ENCODE data around the gene ITGA1. TPM values are rescaled to one million over a fixed set of nuclear protein-coding genes. Genes with fewer than 3 reads are reported as not detected.
A peak's percentile ranks its signal among the peaks of the same experiment; 100 is the strongest.

The ITGA1 gene
- total RNA-seq, 6 experiments from 2014 or later, result 66.5 to 116 (median 82.1) TPM

GRCh38 chr5:52925001-52925400, 137.3 kb downstream of the ITGA1 start:
- H3K9me3 ChIP-seq, result no peaks in the 10 kb centered on the region
- H3K27me3 ChIP-seq, result no peaks in the 10 kb centered on the region
- intact Hi-C loops (cut with DNase I), result no loop called here
- DNase-seq (no peak), ATAC-seq (no peak)
- WGBS (ENCODE audit: insufficient coverage, low coverage, low lambda C conversion rate, missing lambda C conversion rate), result 82% methylated on average over 5 of the region's 5 CpGs
- TF ChIP-seq CTCF (IDR thresholded peaks at IDR 0.05) (no peak), POLR2A (IDR thresholded peaks at IDR 0.05) (no peak)
- peaks cover 0 to 49% (median 22%) of the 10 kb centered on the region in 4 donors for H3K36me3 ChIP-seq
- no peak overlapping the region for H3K27ac ChIP-seq
- H3K4me3 ChIP-seq, result no peak overlapping the region
- no peaks in the 10 kb centered on the region for H3K4me1 ChIP-seq

DNA sequence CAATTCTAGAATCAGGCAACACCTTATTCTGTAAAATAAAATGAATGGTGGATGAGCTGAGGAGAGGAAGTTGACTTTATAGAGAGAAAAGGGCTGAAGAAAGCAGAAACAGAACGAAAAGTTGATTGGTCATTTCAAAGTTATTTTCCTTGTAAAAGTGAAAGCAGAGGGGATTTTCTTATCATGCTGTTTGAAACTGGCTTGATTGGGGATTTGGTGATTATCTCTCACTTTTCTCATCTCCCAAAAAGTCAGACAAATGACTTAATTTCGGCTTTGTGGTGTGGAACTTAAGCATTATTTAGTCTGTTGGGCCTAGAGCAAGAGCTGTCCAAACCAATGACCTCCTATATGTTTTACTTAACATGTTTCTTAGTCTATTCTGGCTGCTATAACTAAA, 141.0 kb downstream of the ITGA1 start:
- Histone ChIP-seq H3K9me3 (no peaks in the 10 kb centered on the region), H3K4me3 (no peak overlapping the region), H3K4me1 (no peaks in the 10 kb centered on the region), H3K27me3 (no peaks in the 10 kb centered on the region), H3K27ac (no peak overlapping the region), H3K36me3 (peaks cover 0 to 60% (median 21%) of the 10 kb centered on the region in 4 donors)
- WGBS (ENCODE audit: insufficient coverage, low coverage, low lambda C conversion rate, missing lambda C conversion rate), result 34% methylated on average over 2 of the region's 2 CpGs
- intact Hi-C loops (cut with DNase I), result no loop called here
- DNase-seq (no peak), ATAC-seq (no peak)
- TF ChIP-seq POLR2A (IDR thresholded peaks at IDR 0.05) (no peak), CTCF (IDR thresholded peaks at IDR 0.05) (no peak)

GRCh38 chr5:52938226-52938625, 150.5 kb downstream of the ITGA1 start:
- intact Hi-C loops (cut with DNase I), result no loop called here
- DNase-seq, result no peak

GRCh38 chr5:52943285-52943684, 155.6 kb downstream of the ITGA1 start:
- H3K4me3 ChIP-seq, result no peak overlapping the region
- no peak overlapping the region for H3K27ac ChIP-seq
- H3K9me3 ChIP-seq, result no peaks in the 10 kb centered on the region
- peaks cover 6 to 15% (median 10%) of the 10 kb centered on the region in 4 donors for H3K36me3 ChIP-seq
- intact Hi-C loops (cut with DNase I), result loop anchor here in 1 of 2 donors (10.0 kb wide), 1 partner anchor 142 kb away; no protein-coding TSS in a partner anchor
- ATAC-seq (peak in 1 of 4 donors; percentile 13), DNase-seq (no peak)
- H3K27me3 ChIP-seq, result no peaks in the 10 kb centered on the region
- H3K4me1 ChIP-seq, result no peaks in the 10 kb centered on the region
- WGBS (ENCODE audit: insufficient coverage, low coverage, low lambda C conversion rate, missing lambda C conversion rate), result 80% methylated on average over 1 of the region's 2 CpGs
- TF ChIP-seq POLR2A (IDR thresholded peaks at IDR 0.05), result no peak
- no peak for TF ChIP-seq CTCF (IDR thresholded peaks at IDR 0.05)

More at GRCh38 chr5:52938226-52938625, 150.5 kb downstream of the ITGA1 start:
- peaks cover 10 to 24% (median 19%) of the 10 kb centered on the region in 4 donors for H3K36me3 ChIP-seq
- H3K4me3 ChIP-seq, result no peak overlapping the region
- no peak for TF ChIP-seq CTCF (IDR thresholded peaks at IDR 0.05)
- no peak for TF ChIP-seq POLR2A (IDR thresholded peaks at IDR 0.05)
- H3K9me3 ChIP-seq, result no peaks in the 10 kb centered on the region
- no peaks in the 10 kb centered on the region for H3K27me3 ChIP-seq
- ATAC-seq, result no peak
- no peak overlapping the region for H3K27ac ChIP-seq
- H3K4me1 ChIP-seq, result no peaks in the 10 kb centered on the region

DNA sequence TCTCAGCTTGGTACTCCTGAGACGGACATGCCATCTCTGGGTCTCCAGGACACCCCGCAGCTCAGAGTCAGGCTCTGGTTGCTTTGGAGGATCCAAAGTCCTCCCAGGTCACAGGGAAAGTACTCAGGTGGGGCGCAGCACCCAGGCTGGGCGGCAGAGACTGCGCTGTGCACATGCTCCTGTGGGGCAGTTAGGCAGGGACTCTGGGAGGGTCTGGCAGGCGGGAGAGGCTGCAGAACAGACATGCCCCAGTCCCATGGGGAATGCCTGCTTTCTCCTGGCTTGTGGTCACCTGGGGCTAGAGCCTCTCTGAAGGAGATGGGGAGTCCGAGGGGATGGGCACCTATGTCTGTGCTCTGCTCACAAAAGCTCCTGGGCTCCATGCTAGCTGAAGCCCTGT, 156.1 kb downstream of the ITGA1 start:
- ATAC-seq (peak in 2 of 4 donors; percentile 19 to 45), DNase-seq (no peak)
- Histone ChIP-seq H3K4me3 (no peak overlapping the region), H3K27me3 (no peaks in the 10 kb centered on the region), H3K9me3 (no peaks in the 10 kb centered on the region), H3K36me3 (peaks cover 6 to 15% (median 10%) of the 10 kb centered on the region in 4 donors), H3K4me1 (no peaks in the 10 kb centered on the region), H3K27ac (no peak overlapping the region)
- intact Hi-C loops (cut with DNase I), result loop anchor here in 1 of 2 donors (10.0 kb wide), 1 partner anchor 141 kb away; no protein-coding TSS in a partner anchor
- no CpG with 5 or more reads among the region's 7 CpGs for WGBS (ENCODE audit: insufficient coverage, low coverage, low lambda C conversion rate, missing lambda C conversion rate)
- TF ChIP-seq POLR2A (IDR thresholded peaks at IDR 0.05), result no peak
- no peak for TF ChIP-seq CTCF (IDR thresholded peaks at IDR 0.05)
